Measurements from ENCODE around the gene IRF5. TPM values are rescaled to one million over a fixed set of nuclear protein-coding genes. Genes with fewer than 3 reads are reported as not detected.

Gene IRF5
- total RNA-seq, 1 experiment from 2014 or later: 16.5 TPM

DNA sequence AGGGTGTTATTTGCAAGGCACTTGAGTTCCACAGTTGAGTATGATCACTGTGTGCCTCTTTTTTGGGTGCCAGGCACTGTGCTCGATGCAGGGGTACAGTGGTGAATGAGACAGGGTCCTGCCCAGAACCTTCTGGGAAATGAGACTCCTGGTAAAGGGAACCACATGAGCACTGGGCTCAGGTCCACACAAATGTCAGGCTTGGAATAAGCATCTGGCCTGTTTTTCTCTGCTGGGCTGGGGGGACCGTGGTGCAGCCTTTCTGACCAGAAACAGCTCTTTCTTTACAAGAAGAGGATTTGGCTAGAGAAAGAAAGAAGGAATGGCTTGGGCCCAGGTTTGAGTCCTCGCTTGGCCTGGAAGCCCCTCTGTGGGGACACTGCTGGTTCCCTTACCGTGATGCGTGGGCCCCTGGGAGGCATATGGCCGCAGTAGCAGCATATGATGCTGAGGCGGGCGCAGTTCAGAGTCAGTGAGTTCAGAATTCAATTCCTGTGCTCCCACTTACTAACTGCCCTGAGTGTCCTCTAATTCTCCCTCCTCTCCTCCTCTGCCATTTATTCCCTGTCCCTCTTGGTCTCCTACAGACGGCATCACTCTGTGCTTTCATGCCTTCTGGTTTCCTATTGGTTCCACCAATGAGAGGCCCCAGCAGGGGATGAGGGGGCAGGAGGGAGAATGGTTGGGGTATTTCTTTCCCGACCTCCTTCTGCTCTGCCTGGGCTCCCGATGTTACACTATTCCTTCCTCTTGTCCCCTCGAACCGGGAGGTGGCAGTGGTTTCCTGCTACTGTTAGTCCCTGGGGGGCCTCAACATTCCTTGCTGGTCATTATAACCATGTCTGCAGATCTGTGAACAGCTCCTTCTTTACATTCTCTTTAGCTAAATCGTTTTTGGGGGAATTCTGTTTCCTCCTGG, 17.6 kb upstream of the IRF5 start:
- no peaks in the 10 kb centered on the region for H3K9me3 ChIP-seq (ENCODE audit: control insufficient read depth in 1 of 2, insufficient read depth in 1 of 2, low read depth in 1 of 2, low read length in 2 of 2)
- H3K9ac ChIP-seq (ENCODE audit: low read length): no peak overlapping the region
- H3K4me2 ChIP-seq (ENCODE audit: low read length): no peak overlapping the region
- DNase-seq (ENCODE audit: low read depth, low spot score) (no peak), ATAC-seq (no peak)
- no peaks in the 10 kb centered on the region for H4K20me1 ChIP-seq (ENCODE audit: insufficient read depth)
- no TSS peak for BruUV-seq (replicated peaks)
- H3K4me1 ChIP-seq (ENCODE audit: control insufficient read depth in 1 of 2, insufficient read depth in 2 of 2, low read length in 2 of 2): no peaks in the 10 kb centered on the region
- ChIA-PET CTCF (no interaction called here), RAD21 (ENCODE audit: low non-redundant PET in 1 of 2, low total read pairs in 2 of 2, uncharacterized antibody in 2 of 2, unreplicated experiment in 2 of 2) (no interaction called here), POLR2A (no interaction called here)
- H3K27me3 ChIP-seq (ENCODE audit: insufficient read depth, low read length): peaks cover 12% of the 10 kb centered on the region; the same call in 1 of the 2 replicates
- TF ChIP-seq TCF7L2 (IDR thresholded peaks at IDR 0.05; ENCODE audit: borderline replicate concordance, extremely low read depth, insufficient read depth, insufficient read length): no peak
- TF ChIP-seq ZNF274 (IDR thresholded peaks at IDR 0.05; ENCODE audit: low read depth, low read length): no peak
- no peak overlapping the region for H3K4me3 ChIP-seq (replicated peaks in 1 of 2; ENCODE audit: low read depth in 1 of 2, low read length in 2 of 2)
- H2AFZ ChIP-seq (ENCODE audit: low read depth, low read length, poor library complexity, severe bottlenecking): no peak overlapping the region
- H3K9me2 ChIP-seq (ENCODE audit: insufficient read depth): no peaks in the 10 kb centered on the region
- H3K79me2 ChIP-seq (ENCODE audit: insufficient read depth, low read length): no peaks in the 10 kb centered on the region
- intact Hi-C loops (cut with micrococcal nuclease): no loop called here
- H3K36me3 ChIP-seq (ENCODE audit: control insufficient read depth in 1 of 2, insufficient read depth in 2 of 2, low read length in 2 of 2): no peaks in the 10 kb centered on the region
- no peak overlapping the region for H3K27ac ChIP-seq (ENCODE audit: low read depth, low read length)

DNA sequence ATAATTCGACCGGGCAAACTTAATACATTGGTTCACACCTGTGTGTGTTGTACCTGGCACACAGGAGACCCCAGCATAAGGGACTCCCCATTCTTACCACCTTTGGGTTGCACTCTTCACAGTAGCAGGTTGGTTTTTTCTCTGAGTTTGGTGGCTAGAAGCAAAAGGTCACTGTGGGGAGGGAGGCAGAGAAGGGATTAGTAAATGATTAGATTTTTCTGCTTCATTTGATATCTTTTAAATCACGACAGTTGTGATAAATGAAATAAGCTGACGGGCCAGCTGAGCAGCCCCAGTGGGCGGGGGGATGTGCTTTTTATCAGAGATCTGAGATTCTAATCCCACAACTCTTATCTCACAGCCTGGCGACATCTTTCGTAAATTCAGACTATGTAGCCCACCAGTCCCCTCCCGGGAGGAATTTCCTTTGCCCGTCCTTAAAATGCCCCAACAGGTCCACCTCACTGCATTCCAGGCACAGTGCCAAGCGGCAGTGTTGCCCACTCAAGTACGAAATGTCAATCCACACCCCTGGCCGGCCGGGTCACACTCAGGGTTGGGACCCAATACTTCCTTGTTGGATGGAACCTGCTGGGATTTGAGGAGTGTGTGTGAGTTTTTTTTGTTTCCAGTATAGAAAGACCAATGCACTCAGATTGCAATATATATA, 16.7 kb upstream of the IRF5 start:
- no peaks in the 10 kb centered on the region for H3K9me2 ChIP-seq (ENCODE audit: insufficient read depth)
- POLR2A ChIA-PET: no interaction called here
- H4K20me1 ChIP-seq (ENCODE audit: insufficient read depth): no peaks in the 10 kb centered on the region
- no peaks in the 10 kb centered on the region for H3K79me2 ChIP-seq (ENCODE audit: insufficient read depth, low read length)
- RAD21 ChIA-PET (ENCODE audit: low non-redundant PET in 1 of 2, low total read pairs in 2 of 2, uncharacterized antibody in 2 of 2, unreplicated experiment in 2 of 2): no interaction called here
- ATAC-seq: no peak
- H3K4me2 ChIP-seq (ENCODE audit: low read length): no peak overlapping the region
- no TSS peak for BruUV-seq (replicated peaks)
- no peak for DNase-seq (ENCODE audit: low read depth, low spot score)
- H3K4me3 ChIP-seq (replicated peaks in 1 of 2; ENCODE audit: low read depth in 1 of 2, low read length in 2 of 2): no peak overlapping the region
- no peak overlapping the region for H3K9ac ChIP-seq (ENCODE audit: low read length)
- no peak overlapping the region for H2AFZ ChIP-seq (ENCODE audit: low read depth, low read length, poor library complexity, severe bottlenecking)
- no peaks in the 10 kb centered on the region for H3K4me1 ChIP-seq (ENCODE audit: control insufficient read depth in 1 of 2, insufficient read depth in 2 of 2, low read length in 2 of 2)
- H3K36me3 ChIP-seq (ENCODE audit: control insufficient read depth in 1 of 2, insufficient read depth in 2 of 2, low read length in 2 of 2): no peaks in the 10 kb centered on the region
- CTCF ChIA-PET: no interaction called here
- H3K9me3 ChIP-seq (ENCODE audit: control insufficient read depth in 1 of 2, insufficient read depth in 1 of 2, low read depth in 1 of 2, low read length in 2 of 2): no peaks in the 10 kb centered on the region
- intact Hi-C loops (cut with micrococcal nuclease): no loop called here
- peaks cover 12% of the 10 kb centered on the region; the same call in 1 of the 2 replicates for H3K27me3 ChIP-seq (ENCODE audit: insufficient read depth, low read length)
- H3K27ac ChIP-seq (ENCODE audit: low read depth, low read length): no peak overlapping the region
- no peak for TF ChIP-seq ZFX (IDR thresholded peaks at IDR 0.05)
- no peak for TF ChIP-seq ZNF274 (IDR thresholded peaks at IDR 0.05; ENCODE audit: low read depth, low read length)
- no peak for TF ChIP-seq POLR2A (IDR thresholded peaks at IDR 0.05; ENCODE audit: borderline replicate concordance, extremely low read depth, insufficient read depth, insufficient read length)
- TF ChIP-seq, protein P1, sequence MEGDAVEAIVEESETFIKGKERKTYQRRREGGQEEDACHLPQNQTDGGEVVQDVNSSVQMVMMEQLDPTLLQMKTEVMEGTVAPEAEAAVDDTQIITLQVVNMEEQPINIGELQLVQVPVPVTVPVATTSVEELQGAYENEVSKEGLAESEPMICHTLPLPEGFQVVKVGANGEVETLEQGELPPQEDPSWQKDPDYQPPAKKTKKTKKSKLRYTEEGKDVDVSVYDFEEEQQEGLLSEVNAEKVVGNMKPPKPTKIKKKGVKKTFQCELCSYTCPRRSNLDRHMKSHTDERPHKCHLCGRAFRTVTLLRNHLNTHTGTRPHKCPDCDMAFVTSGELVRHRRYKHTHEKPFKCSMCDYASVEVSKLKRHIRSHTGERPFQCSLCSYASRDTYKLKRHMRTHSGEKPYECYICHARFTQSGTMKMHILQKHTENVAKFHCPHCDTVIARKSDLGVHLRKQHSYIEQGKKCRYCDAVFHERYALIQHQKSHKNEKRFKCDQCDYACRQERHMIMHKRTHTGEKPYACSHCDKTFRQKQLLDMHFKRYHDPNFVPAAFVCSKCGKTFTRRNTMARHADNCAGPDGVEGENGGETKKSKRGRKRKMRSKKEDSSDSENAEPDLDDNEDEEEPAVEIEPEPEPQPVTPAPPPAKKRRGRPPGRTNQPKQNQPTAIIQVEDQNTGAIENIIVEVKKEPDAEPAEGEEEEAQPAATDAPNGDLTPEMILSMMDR (IDR thresholded peaks at IDR 0.05 in 2 of 3, conservative IDR thresholded peaks at IDR 0.05 in 1 of 3; ENCODE audit: borderline replicate concordance in 1 of 3, insufficient read depth in 1 of 3, low read depth in 2 of 3, low read length in 2 of 3): no peak
- TF ChIP-seq RAD21 (IDR thresholded peaks at IDR 0.05; ENCODE audit: low read depth): no peak
- TF ChIP-seq SRF (IDR thresholded peaks at IDR 0.05; ENCODE audit: low read depth): no peak
- no peak for TF ChIP-seq REST (IDR thresholded peaks at IDR 0.05; ENCODE audit: low read depth)
- no peak for TF ChIP-seq POLR2AphosphoS5 (IDR thresholded peaks at IDR 0.05; ENCODE audit: low read depth, low read length)

Measured in HCT116 (cell line).